GM23338 (cell line): ENCODE data around the gene ITPR2. TPM values are rescaled to one million over a fixed set of nuclear protein-coding genes. Genes with fewer than 3 reads are reported as not detected.

Experiments used
- ATAC-seq: fragments of 200-7000 bp; cut with Tn5 transposase; 3 replicates; pipeline ENCODE4 v1.9.1; 2020
- DNase-seq: peaks from one replicate; pipeline ENCODE4 v3.0.0-alpha.2; 2015; ENCODE audit warnings: low spot score
- H2AFZ ChIP-seq: fragments of 200-600 bp; sonication (generic); 2 replicates; pipeline ENCODE4 v1.8.0; 2016; ENCODE audit warnings: antibody characterized with exemption, mild to moderate bottlenecking, moderate library complexity
- H3F3A ChIP-seq: fragments of 200-600 bp; sonication (generic); replicated peaks from 2 replicates; pipeline ENCODE4 v1.8.0; 2017; ENCODE audit warnings: antibody characterized with exemption, mixed run types, low read depth
- H3K27ac ChIP-seq: fragments of 200-600 bp; sonication (generic); 2 replicates; pipeline ENCODE4 v1.6.1; 2016; ENCODE audit warnings: low read depth
- H3K27me3 ChIP-seq: fragments of 200-600 bp; sonication (generic); 2 replicates; pipeline ENCODE4 v1.8.0; 2016; ENCODE audit warnings: mild to moderate bottlenecking, mixed run types, moderate library complexity; ENCODE audit not compliant: insufficient read depth
- H3K36me3 ChIP-seq: fragments of 200-600 bp; sonication (generic); 2 replicates; pipeline ENCODE4 v1.8.0; 2016; ENCODE audit warnings: mild to moderate bottlenecking; ENCODE audit not compliant: insufficient read depth
- H3K4me1 ChIP-seq: fragments of 200-600 bp; sonication (generic); 2 replicates; pipeline ENCODE4 v1.8.0; 2016; ENCODE audit warnings: mild to moderate bottlenecking, moderate library complexity; ENCODE audit not compliant: insufficient read depth
- H3K4me2 ChIP-seq: fragments of 200-600 bp; sonication (generic); 2 replicates; pipeline ENCODE4 v1.7.1; 2017; ENCODE audit warnings: mixed run types
- H3K4me3 ChIP-seq: fragments of 200-600 bp; sonication (generic); 2 replicates; pipeline ENCODE4 v1.6.1; 2016; ENCODE audit warnings: mixed run types
- H3K79me2 ChIP-seq: fragments of 200-600 bp; sonication (generic); replicated peaks from 2 replicates; pipeline ENCODE4 v1.8.0; 2017; ENCODE audit warnings: mild to moderate bottlenecking; ENCODE audit not compliant: insufficient read depth
- H3K9me2 ChIP-seq: fragments of 200-600 bp; sonication (generic); 2 replicates; pipeline ENCODE4 v1.8.0; 2017; ENCODE audit not compliant: insufficient read depth
- H4K20me1 ChIP-seq: fragments of 200-600 bp; sonication (generic); replicated peaks from 2 replicates; pipeline ENCODE4 v1.8.0; 2017; ENCODE audit warnings: mild to moderate bottlenecking; ENCODE audit not compliant: insufficient read depth
- H3K27ac Mint-ChIP-seq: 2 replicates; pipeline ENCODE4 v1.8.0; 2020; ENCODE audit warnings: inconsistent platforms, mild to moderate bottlenecking, moderate library complexity, mixed read lengths
- H3K27me3 Mint-ChIP-seq: 3 replicates; pipeline ENCODE4 v1.8.0; 2022; ENCODE audit warnings: low read depth, mild to moderate bottlenecking, moderate library complexity, mixed read lengths, inconsistent platforms; ENCODE audit not compliant: insufficient read depth, poor library complexity
- H3K36me3 Mint-ChIP-seq: 3 replicates; pipeline ENCODE4 v1.8.0; 2021; ENCODE audit warnings: low read depth, mild to moderate bottlenecking, inconsistent platforms, moderate library complexity, mixed read lengths
- H3K4me1 Mint-ChIP-seq: 3 replicates; pipeline ENCODE4 v1.8.0; 2020; ENCODE audit warnings: mild to moderate bottlenecking, inconsistent platforms, mixed read lengths
- H3K4me3 Mint-ChIP-seq: 3 replicates; pipeline ENCODE4 v1.8.0; 2021; ENCODE audit warnings: moderate library complexity, mild to moderate bottlenecking, inconsistent platforms, mixed read lengths
- H3K9me3 Mint-ChIP-seq: 3 replicates; pipeline ENCODE4 v1.8.0; 2020; ENCODE audit warnings: moderate library complexity, mild to moderate bottlenecking, inconsistent platforms, mixed read lengths
- CREB1 ChIP-seq: fragments of 250-450 bp; sonication (Bioruptor Pico); IDR thresholded peaks from 2 replicates; pipeline ENCODE4 v1.5.0; 2020; ENCODE audit warnings: low read depth, mild to moderate bottlenecking, moderate library complexity
- ETS1 ChIP-seq: IDR thresholded peaks from 2 replicates; pipeline ENCODE4 v1.6.1; 2016; ENCODE audit warnings: antibody characterized with exemption
- EZH2 ChIP-seq: fragments of 200-600 bp; sonication (generic); IDR thresholded peaks from one replicate; pipeline ENCODE4 v1.8.0; 2017; ENCODE audit warnings: antibody characterized with exemption, mild to moderate bottlenecking, low read depth; ENCODE audit not compliant: unreplicated experiment
- EZH2phosphoT487 ChIP-seq: fragments of 200-600 bp; sonication (generic); IDR thresholded peaks from one replicate; pipeline ENCODE4 v1.8.1; 2018; ENCODE audit warnings: antibody characterized with exemption; ENCODE audit not compliant: unreplicated experiment
- JUNB ChIP-seq: IDR thresholded peaks from one replicate; pipeline ENCODE4 v1.6.1; 2016; ENCODE audit warnings: antibody characterized with exemption; ENCODE audit not compliant: unreplicated experiment
- NANOG ChIP-seq: IDR thresholded peaks from 2 replicates; pipeline ENCODE4 v1.6.1; 2016; ENCODE audit warnings: antibody characterized with exemption, borderline replicate concordance
- POLR2AphosphoS5 ChIP-seq: IDR thresholded peaks from 2 replicates; pipeline ENCODE4 v1.6.1; 2016; ENCODE audit warnings: antibody characterized with exemption, low read depth
- STAT1 ChIP-seq: IDR thresholded peaks from one replicate; pipeline ENCODE4 v1.6.1; 2016; ENCODE audit warnings: antibody characterized with exemption; ENCODE audit not compliant: unreplicated experiment
- ZNF114 ChIP-seq: fragments of 250-450 bp; sonication (Bioruptor Pico); IDR thresholded peaks from 2 replicates; pipeline ENCODE4 v1.5.0; 2020; ENCODE audit warnings: mild to moderate bottlenecking, moderate library complexity
- ZNF331 ChIP-seq: fragments of 250-450 bp; sonication (Bioruptor Pico); IDR thresholded peaks from 2 replicates; pipeline ENCODE4 v1.5.0; 2020; ENCODE audit warnings: low read depth, mild to moderate bottlenecking, moderate library complexity
- polyA plus RNA-seq: library from polyadenylated mRNA; unstranded; fragments of >200 nt; fragmentation: Nextera tagmentation; extraction: Ambion mirVana; gene quantifications from 2 replicates; pipeline ENCODE4 v1.2.1, GENCODE V29; 2016
- total RNA-seq: library from RNA; depleted of rRNA; stranded (reverse); fragments of >200 nt; shearing (Covaris generic); gene quantifications from 2 replicates; pipeline ENCODE4 v1.2.3, GENCODE V29; 2014
- TF ChIP-seq, protein P1 (sequence below): fragments of 250-450 bp; sonication (Bioruptor Pico); IDR thresholded peaks from 2 replicates; pipeline ENCODE4 v1.5.0; 2020; ENCODE audit warnings: mild to moderate bottlenecking, moderate library complexity
- TF ChIP-seq, protein P2 (sequence below): IDR thresholded peaks from one replicate; pipeline ENCODE4 v1.6.1; 2018; ENCODE audit warnings: antibody characterized with exemption; ENCODE audit not compliant: unreplicated experiment
- TF ChIP-seq, protein P3 (sequence below), 2 experiments: fragments of 200-600 bp in 1 of 2; sonication (generic) in 1 of 2; conservative IDR thresholded peaks; 2 replicates each; pipeline versions ENCODE4 v1.5.1 to v1.6.1; 2016 to 2017; ENCODE audit warnings: antibody characterized with exemption in 2 of 2, low read depth in 2 of 2, mild to moderate bottlenecking in 2 of 2, moderate library complexity in 1 of 2

The ITPR2 gene
- total and polyA plus RNA-seq, 2 experiments from 2014 or later: 44.5 to 65.2 TPM

DNA sequence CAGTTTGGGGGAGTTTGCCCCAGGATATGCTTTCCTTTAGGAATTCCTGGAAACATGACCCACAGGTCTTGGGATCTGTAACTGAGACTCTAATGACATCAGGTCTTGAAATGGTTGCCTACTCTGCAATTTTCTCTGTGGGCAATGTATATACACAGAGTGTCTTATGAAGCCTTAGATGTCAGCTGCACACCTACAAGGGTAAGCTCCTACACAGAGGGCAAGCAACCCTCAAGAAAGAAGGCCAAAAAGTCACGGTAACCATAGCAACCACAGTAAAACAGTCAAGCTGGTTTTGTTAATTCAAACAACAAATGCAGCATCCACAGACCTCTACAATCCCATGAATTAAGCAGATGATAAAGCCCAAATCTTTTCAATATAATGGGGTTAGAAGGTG, 344.6 kb downstream of the ITPR2 start:
- no peak for TF ChIP-seq EZH2
- TF ChIP-seq CREB1 (CRISPR knock-in tag): no peak
- TF ChIP-seq, protein P1, sequence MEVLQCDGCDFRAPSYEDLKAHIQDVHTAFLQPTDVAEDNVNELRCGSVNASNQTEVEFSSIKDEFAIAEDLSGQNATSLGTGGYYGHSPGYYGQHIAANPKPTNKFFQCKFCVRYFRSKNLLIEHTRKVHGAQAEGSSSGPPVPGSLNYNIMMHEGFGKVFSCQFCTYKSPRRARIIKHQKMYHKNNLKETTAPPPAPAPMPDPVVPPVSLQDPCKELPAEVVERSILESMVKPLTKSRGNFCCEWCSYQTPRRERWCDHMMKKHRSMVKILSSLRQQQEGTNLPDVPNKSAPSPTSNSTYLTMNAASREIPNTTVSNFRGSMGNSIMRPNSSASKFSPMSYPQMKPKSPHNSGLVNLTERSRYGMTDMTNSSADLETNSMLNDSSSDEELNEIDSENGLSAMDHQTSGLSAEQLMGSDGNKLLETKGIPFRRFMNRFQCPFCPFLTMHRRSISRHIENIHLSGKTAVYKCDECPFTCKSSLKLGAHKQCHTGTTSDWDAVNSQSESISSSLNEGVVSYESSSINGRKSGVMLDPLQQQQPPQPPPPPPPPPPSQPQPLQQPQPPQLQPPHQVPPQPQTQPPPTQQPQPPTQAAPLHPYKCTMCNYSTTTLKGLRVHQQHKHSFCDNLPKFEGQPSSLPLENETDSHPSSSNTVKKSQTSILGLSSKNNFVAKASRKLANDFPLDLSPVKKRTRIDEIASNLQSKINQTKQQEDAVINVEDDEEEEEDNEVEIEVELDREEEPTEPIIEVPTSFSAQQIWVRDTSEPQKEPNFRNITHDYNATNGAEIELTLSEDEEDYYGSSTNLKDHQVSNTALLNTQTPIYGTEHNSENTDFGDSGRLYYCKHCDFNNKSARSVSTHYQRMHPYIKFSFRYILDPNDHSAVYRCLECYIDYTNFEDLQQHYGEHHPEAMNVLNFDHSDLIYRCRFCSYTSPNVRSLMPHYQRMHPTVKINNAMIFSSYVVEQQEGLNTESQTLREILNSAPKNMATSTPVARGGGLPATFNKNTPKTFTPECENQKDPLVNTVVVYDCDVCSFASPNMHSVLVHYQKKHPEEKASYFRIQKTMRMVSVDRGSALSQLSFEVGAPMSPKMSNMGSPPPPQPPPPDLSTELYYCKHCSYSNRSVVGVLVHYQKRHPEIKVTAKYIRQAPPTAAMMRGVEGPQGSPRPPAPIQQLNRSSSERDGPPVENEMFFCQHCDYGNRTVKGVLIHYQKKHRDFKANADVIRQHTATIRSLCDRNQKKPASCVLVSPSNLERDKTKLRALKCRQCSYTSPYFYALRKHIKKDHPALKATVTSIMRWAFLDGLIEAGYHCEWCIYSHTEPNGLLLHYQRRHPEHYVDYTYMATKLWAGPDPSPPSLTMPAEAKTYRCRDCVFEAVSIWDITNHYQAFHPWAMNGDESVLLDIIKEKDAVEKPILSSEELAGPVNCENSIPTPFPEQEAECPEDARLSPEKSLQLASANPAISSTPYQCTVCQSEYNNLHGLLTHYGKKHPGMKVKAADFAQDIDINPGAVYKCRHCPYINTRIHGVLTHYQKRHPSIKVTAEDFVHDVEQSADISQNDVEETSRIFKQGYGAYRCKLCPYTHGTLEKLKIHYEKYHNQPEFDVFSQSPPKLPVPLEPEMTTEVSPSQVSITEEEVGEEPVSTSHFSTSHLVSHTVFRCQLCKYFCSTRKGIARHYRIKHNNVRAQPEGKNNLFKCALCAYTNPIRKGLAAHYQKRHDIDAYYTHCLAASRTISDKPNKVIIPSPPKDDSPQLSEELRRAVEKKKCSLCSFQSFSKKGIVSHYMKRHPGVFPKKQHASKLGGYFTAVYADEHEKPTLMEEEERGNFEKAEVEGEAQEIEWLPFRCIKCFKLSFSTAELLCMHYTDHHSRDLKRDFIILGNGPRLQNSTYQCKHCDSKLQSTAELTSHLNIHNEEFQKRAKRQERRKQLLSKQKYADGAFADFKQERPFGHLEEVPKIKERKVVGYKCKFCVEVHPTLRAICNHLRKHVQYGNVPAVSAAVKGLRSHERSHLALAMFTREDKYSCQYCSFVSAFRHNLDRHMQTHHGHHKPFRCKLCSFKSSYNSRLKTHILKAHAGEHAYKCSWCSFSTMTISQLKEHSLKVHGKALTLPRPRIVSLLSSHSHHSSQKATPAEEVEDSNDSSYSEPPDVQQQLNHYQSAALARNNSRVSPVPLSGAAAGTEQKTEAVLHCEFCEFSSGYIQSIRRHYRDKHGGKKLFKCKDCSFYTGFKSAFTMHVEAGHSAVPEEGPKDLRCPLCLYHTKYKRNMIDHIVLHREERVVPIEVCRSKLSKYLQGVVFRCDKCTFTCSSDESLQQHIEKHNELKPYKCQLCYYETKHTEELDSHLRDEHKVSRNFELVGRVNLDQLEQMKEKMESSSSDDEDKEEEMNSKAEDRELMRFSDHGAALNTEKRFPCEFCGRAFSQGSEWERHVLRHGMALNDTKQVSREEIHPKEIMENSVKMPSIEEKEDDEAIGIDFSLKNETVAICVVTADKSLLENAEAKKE (CRISPR knock-in tag): no peak
- TF ChIP-seq, protein P2, sequence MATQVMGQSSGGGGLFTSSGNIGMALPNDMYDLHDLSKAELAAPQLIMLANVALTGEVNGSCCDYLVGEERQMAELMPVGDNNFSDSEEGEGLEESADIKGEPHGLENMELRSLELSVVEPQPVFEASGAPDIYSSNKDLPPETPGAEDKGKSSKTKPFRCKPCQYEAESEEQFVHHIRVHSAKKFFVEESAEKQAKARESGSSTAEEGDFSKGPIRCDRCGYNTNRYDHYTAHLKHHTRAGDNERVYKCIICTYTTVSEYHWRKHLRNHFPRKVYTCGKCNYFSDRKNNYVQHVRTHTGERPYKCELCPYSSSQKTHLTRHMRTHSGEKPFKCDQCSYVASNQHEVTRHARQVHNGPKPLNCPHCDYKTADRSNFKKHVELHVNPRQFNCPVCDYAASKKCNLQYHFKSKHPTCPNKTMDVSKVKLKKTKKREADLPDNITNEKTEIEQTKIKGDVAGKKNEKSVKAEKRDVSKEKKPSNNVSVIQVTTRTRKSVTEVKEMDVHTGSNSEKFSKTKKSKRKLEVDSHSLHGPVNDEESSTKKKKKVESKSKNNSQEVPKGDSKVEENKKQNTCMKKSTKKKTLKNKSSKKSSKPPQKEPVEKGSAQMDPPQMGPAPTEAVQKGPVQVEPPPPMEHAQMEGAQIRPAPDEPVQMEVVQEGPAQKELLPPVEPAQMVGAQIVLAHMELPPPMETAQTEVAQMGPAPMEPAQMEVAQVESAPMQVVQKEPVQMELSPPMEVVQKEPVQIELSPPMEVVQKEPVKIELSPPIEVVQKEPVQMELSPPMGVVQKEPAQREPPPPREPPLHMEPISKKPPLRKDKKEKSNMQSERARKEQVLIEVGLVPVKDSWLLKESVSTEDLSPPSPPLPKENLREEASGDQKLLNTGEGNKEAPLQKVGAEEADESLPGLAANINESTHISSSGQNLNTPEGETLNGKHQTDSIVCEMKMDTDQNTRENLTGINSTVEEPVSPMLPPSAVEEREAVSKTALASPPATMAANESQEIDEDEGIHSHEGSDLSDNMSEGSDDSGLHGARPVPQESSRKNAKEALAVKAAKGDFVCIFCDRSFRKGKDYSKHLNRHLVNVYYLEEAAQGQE: no peak
- no peak for TF ChIP-seq ETS1
- no peak for TF ChIP-seq POLR2AphosphoS5
- no peak for TF ChIP-seq EZH2phosphoT487
- no peak for TF ChIP-seq JUNB
- TF ChIP-seq ZNF331 (CRISPR knock-in tag): no peak
- no peak for TF ChIP-seq ZNF114
- TF ChIP-seq NANOG: no peak
- no peak for TF ChIP-seq STAT1
- TF ChIP-seq, protein P3, sequence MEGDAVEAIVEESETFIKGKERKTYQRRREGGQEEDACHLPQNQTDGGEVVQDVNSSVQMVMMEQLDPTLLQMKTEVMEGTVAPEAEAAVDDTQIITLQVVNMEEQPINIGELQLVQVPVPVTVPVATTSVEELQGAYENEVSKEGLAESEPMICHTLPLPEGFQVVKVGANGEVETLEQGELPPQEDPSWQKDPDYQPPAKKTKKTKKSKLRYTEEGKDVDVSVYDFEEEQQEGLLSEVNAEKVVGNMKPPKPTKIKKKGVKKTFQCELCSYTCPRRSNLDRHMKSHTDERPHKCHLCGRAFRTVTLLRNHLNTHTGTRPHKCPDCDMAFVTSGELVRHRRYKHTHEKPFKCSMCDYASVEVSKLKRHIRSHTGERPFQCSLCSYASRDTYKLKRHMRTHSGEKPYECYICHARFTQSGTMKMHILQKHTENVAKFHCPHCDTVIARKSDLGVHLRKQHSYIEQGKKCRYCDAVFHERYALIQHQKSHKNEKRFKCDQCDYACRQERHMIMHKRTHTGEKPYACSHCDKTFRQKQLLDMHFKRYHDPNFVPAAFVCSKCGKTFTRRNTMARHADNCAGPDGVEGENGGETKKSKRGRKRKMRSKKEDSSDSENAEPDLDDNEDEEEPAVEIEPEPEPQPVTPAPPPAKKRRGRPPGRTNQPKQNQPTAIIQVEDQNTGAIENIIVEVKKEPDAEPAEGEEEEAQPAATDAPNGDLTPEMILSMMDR (conservative IDR thresholded peaks at IDR 0.05; ENCODE audit: low read depth in 2 of 2): no peak
- H3K4me1 ChIP-seq: no peaks in the 10 kb centered on the region
- no peaks in the 10 kb centered on the region for H3K79me2 ChIP-seq
- Mint-ChIP-seq H3K9me3 (no peaks in the 10 kb centered on the region), H3K27me3 (peaks cover 1% of the 10 kb centered on the region), H3K4me3 (no peak overlapping the region), H3K4me1 (no peaks in the 10 kb centered on the region), H3K36me3 (peaks cover 19% of the 10 kb centered on the region), H3K27ac (no peak overlapping the region)
- no peak overlapping the region for H3K27ac ChIP-seq
- no peaks in the 10 kb centered on the region for H4K20me1 ChIP-seq
- H3K4me2 ChIP-seq: no peak overlapping the region
- no peak overlapping the region for H2AFZ ChIP-seq
- ATAC-seq (no peak), DNase-seq (peak; percentile 41)
- no peaks in the 10 kb centered on the region for H3K27me3 ChIP-seq
- no peaks in the 10 kb centered on the region for H3F3A ChIP-seq
- H3K9me2 ChIP-seq: no peaks in the 10 kb centered on the region
- peaks cover 10% of the 10 kb centered on the region for H3K36me3 ChIP-seq
- H3K4me3 ChIP-seq: no peak overlapping the region
